A549 (cell line): ENCODE results near the gene KSR2.

ENCODE experiments used
- CHD4 ChIP-seq: fragments of 200-600 bp; sonication (generic); IDR thresholded peaks from 2 replicates; pipeline ENCODE4 v1.6.1; 2016; ENCODE audit warnings: antibody characterized with exemption, mild to moderate bottlenecking, borderline replicate concordance
- JUN ChIP-seq, 2 experiments: fragments of >200 bp; sonication (Bioruptor Twin); formaldehyde crosslinking; IDR thresholded peaks; 2 replicates in 1 of 2; 3 replicates in 1 of 2; pipeline ENCODE4 v1.6.1; 2016 to 2017
- MAX ChIP-seq: IDR thresholded peaks from 2 replicates; pipeline ENCODE4 v1.6.1; 2012
- POLR2A ChIP-seq: IDR thresholded peaks from 2 replicates; pipeline ENCODE4 v1.6.1; 2012; ENCODE audit warnings: mild to moderate bottlenecking, low read length
- TF ChIP-seq, protein P1 (sequence below): fragments of >200 bp; sonication (Bioruptor Twin); formaldehyde crosslinking; IDR thresholded peaks from 3 replicates; pipeline ENCODE4 v1.5.1; 2016
- TF ChIP-seq, protein P2 (sequence below): fragments of 450-650 bp; IDR thresholded peaks from 2 replicates; pipeline ENCODE4 v1.6.1; 2014; ENCODE audit warnings: antibody characterized with exemption

- TF ChIP-seq, protein P1, sequence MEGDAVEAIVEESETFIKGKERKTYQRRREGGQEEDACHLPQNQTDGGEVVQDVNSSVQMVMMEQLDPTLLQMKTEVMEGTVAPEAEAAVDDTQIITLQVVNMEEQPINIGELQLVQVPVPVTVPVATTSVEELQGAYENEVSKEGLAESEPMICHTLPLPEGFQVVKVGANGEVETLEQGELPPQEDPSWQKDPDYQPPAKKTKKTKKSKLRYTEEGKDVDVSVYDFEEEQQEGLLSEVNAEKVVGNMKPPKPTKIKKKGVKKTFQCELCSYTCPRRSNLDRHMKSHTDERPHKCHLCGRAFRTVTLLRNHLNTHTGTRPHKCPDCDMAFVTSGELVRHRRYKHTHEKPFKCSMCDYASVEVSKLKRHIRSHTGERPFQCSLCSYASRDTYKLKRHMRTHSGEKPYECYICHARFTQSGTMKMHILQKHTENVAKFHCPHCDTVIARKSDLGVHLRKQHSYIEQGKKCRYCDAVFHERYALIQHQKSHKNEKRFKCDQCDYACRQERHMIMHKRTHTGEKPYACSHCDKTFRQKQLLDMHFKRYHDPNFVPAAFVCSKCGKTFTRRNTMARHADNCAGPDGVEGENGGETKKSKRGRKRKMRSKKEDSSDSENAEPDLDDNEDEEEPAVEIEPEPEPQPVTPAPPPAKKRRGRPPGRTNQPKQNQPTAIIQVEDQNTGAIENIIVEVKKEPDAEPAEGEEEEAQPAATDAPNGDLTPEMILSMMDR: no peak
- TF ChIP-seq, protein P2, sequence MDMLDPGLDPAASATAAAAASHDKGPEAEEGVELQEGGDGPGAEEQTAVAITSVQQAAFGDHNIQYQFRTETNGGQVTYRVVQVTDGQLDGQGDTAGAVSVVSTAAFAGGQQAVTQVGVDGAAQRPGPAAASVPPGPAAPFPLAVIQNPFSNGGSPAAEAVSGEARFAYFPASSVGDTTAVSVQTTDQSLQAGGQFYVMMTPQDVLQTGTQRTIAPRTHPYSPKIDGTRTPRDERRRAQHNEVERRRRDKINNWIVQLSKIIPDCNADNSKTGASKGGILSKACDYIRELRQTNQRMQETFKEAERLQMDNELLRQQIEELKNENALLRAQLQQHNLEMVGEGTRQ: no peak
- TF ChIP-seq MAX (no peak), JUN (IDR thresholded peaks at IDR 0.05) (no peak), CHD4 (no peak), POLR2A (no peak)
These were observed 470.5 kb downstream of the KSR2 start for GRCh38 chr12:117498256-117498655.
